IMR-90 (cell line): ENCODE data around the gene NDUFS7.

Source experiments
- BHLHE40 ChIP-seq: fragments of 150-350 bp; IDR thresholded peaks from 2 replicates; pipeline ENCODE4 v1.6.1; 2016; ENCODE audit warnings: mild to moderate bottlenecking, low read depth, low read length
- CEBPB ChIP-seq: IDR thresholded peaks from 2 replicates; pipeline ENCODE4 v1.6.1; 2012; ENCODE audit warnings: low read depth, low read length, improper control_type of control experiment
- ELK1 ChIP-seq: fragments of 150-350 bp; IDR thresholded peaks from 2 replicates; pipeline ENCODE4 v1.6.1; 2016; ENCODE audit warnings: low read depth, mild to moderate bottlenecking, low read length, moderate library complexity, borderline replicate concordance
- MAZ ChIP-seq: IDR thresholded peaks from 2 replicates; pipeline ENCODE4 v1.6.1; 2012; ENCODE audit warnings: low read depth, mild to moderate bottlenecking, low read length, improper control_type of control experiment, moderate library complexity, borderline replicate concordance
- MXI1 ChIP-seq: IDR thresholded peaks from 2 replicates; pipeline ENCODE4 v1.6.1; 2012; ENCODE audit warnings: low read depth, mild to moderate bottlenecking, low read length, moderate library complexity, borderline replicate concordance
- POLR2A ChIP-seq: IDR thresholded peaks from 2 replicates; pipeline ENCODE4 v1.6.1; 2012; ENCODE audit warnings: mild to moderate bottlenecking, low read depth, low read length
- RAD21 ChIP-seq: IDR thresholded peaks from 2 replicates; pipeline ENCODE4 v1.6.1; 2012; ENCODE audit warnings: low read length, improper control_type of control experiment
- SMC3 ChIP-seq: fragments of 150-350 bp; IDR thresholded peaks from 2 replicates; pipeline ENCODE4 v1.6.1; 2016; ENCODE audit warnings: low read depth, mild to moderate bottlenecking, antibody characterized with exemption, low read length, moderate library complexity
- TF ChIP-seq, protein P1 (sequence below): conservative IDR thresholded peaks from 2 replicates; pipeline ENCODE4 v1.5.1; 2012; ENCODE audit warnings: mild to moderate bottlenecking, low read depth, low read length, improper control_type of control experiment
- TF ChIP-seq, protein P2 (sequence below): fragments of 150-350 bp; IDR thresholded peaks from 2 replicates; pipeline ENCODE4 v1.6.1; 2017; ENCODE audit warnings: mild to moderate bottlenecking, antibody characterized with exemption, low read length, low read depth

- TF ChIP-seq, protein P1, sequence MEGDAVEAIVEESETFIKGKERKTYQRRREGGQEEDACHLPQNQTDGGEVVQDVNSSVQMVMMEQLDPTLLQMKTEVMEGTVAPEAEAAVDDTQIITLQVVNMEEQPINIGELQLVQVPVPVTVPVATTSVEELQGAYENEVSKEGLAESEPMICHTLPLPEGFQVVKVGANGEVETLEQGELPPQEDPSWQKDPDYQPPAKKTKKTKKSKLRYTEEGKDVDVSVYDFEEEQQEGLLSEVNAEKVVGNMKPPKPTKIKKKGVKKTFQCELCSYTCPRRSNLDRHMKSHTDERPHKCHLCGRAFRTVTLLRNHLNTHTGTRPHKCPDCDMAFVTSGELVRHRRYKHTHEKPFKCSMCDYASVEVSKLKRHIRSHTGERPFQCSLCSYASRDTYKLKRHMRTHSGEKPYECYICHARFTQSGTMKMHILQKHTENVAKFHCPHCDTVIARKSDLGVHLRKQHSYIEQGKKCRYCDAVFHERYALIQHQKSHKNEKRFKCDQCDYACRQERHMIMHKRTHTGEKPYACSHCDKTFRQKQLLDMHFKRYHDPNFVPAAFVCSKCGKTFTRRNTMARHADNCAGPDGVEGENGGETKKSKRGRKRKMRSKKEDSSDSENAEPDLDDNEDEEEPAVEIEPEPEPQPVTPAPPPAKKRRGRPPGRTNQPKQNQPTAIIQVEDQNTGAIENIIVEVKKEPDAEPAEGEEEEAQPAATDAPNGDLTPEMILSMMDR, result no peak
- TF ChIP-seq RAD21 (no peak), POLR2A (no peak), CEBPB (no peak), ELK1 (no peak), MXI1 (no peak), BHLHE40 (no peak), SMC3 (no peak), MAZ (no peak)
- TF ChIP-seq, protein P2, sequence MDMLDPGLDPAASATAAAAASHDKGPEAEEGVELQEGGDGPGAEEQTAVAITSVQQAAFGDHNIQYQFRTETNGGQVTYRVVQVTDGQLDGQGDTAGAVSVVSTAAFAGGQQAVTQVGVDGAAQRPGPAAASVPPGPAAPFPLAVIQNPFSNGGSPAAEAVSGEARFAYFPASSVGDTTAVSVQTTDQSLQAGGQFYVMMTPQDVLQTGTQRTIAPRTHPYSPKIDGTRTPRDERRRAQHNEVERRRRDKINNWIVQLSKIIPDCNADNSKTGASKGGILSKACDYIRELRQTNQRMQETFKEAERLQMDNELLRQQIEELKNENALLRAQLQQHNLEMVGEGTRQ, result no peak
Measured at GRCh38 chr19:1422943-1423342, 39.2 kb downstream of the NDUFS7 start.
